Stimulated activated CD4-positive, alpha-beta T cell treated with anti-CD3 and anti-CD28 coated beads, Interleukin-2, amount 100 ng/mL, for 48 hours (primary cell): ENCODE results near the gene TEX54.
"Not testable (repeated sequence)": the region's sequence is repeated elsewhere in the genome, so short reads cannot be mapped to it uniquely, and the experiment has no call there.

ENCODE experiments used
- DNase-seq, 2 donors: peaks; one replicate each; pipeline ENCODE4 v3.0.0-alpha.2; 2020

Gene TEX54

DNA sequence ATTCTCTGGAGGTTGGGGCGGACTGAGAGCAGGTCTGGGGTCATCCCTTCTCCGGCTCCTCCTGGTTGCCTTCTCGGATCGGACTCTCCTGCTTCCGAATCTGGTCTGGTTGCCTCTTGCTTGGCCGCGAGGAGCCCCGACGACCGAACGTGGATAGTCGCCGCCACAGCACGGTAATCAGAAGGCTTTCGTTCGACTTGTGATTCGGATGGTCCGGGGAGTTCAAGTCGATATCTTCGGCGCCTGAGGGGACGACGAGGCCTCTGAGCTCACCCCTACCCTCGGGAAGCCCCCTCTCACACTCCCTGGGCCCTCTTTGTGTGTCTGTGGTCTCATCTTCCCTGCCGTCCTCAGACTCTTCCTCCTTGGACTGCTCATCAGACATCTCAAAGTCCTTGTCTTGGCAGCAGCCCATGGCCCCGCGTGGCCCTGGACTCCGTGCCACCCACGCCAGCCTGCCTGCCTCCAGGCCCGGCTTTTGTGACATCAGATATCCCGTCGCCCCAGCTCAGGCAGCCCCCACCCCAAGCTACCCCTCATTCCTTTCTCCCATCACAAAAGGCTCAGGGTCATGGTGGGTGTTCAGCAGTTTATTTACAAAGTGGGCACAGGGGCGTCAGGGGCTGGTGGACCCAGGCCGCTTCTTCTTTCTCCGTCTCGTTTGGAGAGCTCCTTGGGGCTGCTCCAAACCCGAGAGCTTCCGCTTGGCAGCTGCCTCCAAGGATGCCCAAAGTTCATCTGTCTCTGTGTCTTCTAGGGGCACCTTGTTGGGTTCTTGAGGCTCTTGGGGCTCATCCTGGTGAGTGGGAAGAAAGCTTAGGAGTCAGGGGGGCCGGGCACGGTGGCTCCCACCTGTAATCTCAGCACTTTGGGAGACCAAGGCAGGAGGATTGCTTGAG, at the start of gene TEX54:
Gene TEX54, minus strand, starts transcription at position 506 of the 899 bp plus-strand sequence.
- no peak for DNase-seq

DNA sequence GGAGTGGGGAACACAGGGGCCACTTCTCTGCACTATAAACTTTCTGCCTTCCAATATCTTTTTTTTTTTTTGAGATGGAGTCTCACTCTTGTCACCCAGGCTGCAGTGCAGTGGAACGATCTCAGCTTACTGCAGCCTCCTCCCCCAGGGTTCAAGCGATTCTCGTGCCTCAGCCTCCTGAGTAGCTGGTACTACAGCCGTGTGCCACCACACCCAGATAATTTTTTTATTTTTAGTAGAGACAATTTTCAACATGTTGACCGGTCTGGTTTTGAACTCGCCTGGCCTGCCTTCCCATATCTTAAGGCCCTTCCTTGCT, 49.7 kb upstream of the TEX54 start:
- DNase-seq: no peak

DNA sequence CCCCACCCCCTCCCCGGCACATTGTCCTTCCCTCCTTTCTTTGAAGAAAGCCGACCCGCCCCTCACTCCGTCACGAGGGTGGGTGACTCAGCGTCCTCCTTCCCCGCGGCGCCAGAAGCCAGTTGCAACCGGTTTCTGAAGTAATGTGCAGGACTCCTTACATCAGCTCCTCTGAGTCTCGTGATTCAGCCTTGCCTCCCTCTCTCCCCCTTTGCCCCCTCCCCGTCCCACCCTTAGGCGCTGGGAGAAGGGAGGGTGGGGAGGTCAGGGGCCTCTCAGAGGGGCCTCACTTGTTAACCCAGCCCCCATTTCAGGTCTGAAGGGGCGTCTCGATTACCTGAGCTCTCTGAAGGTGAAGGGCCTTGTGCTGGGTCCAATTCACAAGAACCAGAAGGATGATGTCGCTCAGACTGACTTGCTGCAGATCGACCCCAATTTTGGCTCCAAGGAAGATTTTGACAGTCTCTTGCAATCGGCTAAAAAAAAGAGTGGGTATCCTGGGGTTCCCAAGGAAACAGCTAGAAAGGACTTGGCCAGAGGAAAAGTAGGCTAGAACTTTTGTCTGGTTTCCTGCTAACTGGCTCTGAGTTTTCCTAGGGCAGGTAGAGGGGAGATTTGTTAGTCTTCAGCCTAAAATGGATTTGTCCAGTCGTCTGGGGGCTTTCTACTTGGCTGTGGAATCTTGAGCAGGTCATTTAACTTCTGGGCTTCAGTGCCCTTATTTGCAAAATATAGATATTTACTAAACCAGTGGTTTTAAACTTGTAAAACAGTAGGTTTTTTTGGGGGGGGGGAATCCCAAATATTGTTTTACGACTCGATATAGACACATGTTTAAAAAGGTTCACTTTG, 49.2 kb upstream of the TEX54 start:
- DNase-seq: peak; percentile 89 to 91

DNA sequence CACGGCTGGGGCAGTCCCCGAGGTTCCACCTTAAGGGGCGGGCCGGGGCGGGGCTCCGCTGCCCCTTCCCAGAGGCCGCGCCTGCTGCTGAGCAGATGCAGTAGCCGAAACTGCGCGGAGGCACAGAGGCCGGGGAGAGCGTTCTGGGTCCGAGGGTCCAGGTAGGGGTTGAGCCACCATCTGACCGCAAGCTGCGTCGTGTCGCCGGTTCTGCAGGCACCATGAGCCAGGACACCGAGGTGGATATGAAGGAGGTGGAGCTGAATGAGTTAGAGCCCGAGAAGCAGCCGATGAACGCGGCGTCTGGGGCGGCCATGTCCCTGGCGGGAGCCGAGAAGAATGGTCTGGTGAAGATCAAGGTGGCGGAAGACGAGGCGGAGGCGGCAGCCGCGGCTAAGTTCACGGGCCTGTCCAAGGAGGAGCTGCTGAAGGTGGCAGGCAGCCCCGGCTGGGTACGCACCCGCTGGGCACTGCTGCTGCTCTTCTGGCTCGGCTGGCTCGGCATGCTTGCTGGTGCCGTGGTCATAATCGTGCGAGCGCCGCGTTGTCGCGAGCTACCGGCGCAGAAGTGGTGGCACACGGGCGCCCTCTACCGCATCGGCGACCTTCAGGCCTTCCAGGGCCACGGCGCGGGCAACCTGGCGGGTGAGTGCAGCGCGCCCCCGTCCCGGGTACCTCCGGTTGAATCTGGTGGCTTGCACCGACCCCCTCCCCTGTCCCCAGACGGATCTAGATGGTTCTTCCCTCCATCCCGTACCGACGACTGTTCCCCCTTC, 48.4 kb upstream of the TEX54 start, which contains the start of gene SLC3A2:
Gene SLC3A2, plus strand, starts transcription at position 94 of the 776 bp plus-strand sequence. Its CDS starts 128 bp downstream, at position 222.
- DNase-seq: peak; percentile 77 to 81

DNA sequence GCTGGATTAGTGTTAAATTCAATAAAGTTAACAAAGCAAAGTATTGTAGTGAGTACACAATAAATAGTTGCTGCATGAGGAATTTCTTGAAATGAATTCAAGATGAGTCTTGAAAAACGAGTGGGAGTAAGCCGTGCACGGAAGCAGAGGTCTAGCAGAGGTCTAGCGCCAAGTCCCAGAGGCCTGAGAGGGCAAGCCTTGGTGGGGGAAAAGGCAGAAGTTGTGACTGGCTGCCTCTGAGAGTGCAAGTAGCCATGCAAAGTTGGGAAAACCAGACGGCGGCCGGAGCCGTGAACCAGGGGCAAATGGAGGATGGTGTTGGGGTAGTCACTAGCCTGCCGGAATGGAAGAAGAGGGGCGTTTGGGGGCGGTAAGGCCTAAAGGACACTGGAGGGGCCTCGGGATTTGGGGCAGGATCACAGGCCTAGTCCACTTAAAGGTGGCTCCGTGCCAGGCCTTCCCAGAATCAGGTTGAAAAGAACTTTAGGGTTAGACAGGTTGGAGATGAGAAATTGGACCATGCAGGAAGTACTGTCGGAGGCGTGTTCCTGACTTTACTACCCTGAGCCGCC, 47.7 kb upstream of the TEX54 start:
- peak; percentile 40 to 49 for DNase-seq

DNA sequence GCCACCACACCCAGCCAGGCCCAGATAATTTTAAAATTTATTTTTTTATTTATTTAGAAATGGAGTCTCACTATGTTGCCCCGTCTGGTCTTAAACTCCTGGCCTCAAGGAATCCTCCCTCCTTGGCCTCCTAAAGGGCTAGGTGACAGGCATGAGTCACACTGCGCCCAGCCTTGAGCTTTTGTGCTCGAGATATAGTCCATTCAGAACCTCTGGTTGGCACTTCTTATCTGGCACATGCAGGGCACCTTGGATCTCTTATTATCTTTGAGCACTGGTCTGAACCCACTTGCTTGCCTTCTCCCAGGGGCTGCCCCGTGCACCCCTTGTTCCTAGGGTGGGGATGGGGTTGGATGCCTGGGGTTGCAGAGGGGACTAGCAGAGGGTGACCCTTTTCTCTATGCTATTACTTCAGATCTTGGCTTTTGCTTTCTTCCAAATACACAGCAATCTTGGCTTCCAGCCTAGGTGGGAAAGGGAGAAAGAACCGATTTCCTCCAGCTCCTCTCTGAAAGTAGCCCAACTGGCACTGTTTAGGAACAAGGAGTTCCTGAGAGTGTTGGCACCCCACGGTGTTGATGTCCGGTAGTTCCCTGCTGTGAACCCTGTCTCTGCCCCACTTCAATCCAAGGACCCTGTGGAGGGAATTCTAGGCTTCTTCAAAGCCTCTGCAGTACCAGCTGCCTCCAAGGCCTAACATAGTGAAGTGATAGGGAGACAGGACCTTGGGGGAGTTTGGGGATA, 46.8 kb upstream of the TEX54 start:
- DNase-seq: no peak

DNA sequence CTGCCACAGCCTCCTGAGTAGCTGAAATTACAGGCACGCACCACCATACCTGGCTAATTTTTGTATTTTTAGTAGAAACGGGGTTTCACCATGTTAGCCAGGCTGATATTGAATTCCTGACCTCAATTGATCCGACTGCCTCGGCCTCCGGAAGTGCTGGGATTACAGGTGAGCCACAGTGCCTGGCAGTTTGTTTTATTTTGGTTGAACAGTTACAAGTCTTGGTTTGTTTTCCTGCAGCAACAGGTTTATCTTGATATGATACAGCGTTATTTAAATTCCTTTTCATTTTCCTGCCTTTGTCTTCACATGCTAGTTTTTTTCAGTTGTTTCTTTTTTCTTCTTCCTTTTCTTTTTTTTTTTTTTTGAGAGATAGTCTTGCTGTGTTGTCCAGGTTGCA, 44.1 kb upstream of the TEX54 start:
- no peak for DNase-seq

DNA sequence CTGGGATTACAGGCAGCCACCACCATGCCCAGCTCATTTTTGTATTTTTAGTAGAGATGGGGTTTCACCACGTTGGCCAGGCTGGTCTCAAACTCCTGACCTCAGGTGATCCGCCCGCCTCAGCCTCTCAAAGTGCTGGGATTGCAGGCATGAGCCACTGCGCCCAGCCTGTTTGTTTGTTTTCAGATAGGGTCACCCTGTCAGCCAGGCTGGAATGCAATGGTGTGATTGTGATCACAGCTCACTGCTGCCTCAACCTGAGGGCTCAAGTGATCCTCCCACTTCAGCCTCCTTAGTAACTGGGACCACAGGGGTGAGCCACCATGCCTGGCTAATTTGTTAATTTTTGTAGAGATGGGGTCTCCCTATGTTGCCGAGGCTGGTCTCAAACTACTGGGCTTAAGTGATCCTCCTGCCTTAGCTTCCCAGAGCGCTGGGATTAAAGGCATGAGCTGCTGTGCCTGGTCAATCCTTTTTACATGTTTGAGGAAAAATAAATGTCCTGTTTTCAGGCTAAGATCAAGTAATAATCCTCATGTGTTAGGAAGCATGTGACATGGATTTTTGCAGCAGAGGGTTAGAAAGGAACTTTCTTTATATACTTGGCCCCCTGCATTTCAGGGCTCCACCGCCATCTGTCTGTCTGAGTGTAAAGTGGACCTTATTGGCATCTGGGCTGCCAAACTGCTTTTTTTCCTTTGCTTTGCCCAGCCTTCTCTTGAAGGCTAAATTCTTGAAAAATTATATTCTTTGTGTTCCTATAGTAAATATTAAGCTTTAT, 43.2 kb upstream of the TEX54 start:
- DNase-seq: no peak

DNA sequence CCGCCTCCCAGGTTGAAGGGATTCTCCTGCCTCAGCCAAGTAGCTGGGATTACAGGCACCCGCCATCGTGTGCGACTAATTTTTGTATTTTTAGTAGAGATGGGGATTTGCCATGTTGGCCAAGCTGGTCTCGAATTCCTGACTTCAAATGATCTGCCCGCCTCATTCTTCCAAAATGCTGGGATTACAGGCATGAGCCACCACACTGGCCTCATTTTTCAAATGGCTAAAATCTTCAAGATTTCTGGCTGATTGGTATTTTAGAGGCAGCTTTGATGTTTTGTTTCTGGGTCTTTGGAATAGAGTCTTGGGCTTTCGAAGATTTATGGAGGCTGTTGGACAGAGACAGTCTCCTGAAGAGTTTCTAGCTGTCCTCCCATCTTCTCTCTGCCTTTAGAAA, 42.2 kb upstream of the TEX54 start:
- no peak for DNase-seq

DNA sequence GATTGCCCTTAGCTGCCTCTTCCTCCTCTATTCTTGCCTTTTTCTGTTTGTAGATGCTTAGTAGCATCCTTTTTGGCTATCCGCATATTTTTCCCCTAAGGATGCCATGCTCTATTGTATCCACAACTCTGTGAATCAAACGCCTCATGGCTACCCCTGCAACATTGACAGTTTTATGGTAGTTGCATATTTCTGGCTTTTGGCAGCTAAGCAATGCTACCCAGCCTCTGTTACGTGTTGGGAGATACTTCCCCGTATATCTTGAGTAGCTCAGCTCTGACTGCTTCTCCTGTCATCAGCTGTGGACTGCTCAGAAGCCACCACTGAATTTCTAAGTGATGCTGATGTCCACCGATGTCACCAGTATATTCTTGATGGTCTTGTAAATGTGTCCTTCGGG, 33.0 kb upstream of the TEX54 start:
- no peak for DNase-seq

DNA sequence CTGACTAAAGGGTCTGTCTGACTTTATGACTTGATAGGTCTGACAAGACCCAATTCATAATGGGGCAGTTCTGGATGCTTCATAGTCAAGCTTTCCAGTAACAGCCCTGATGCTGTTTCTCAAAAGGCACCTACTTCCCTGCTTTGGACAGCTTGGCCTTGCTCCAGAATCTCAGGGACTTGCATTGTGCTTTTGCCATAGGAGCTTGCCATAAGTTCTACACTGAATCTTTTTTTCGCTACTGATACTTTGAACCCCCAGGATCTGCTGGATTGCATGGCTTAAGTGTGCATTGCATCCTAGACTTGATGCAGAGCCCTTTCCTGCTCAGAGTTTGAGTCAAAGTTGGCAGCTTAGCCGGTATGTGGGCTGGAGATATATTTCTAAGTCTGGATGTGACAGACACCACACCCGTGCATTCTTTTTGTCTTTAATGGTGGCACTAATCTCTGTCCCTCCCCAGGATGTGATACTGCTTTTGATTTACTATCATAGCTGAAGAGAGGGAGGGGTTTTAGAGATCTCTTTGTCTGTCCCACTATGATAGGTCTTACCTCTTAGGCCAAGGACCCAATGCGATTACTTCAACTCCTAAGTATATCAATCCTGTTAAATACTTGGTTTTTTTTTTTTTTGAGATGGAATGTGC, 31.2 kb upstream of the TEX54 start:
- no peak for DNase-seq

DNA sequence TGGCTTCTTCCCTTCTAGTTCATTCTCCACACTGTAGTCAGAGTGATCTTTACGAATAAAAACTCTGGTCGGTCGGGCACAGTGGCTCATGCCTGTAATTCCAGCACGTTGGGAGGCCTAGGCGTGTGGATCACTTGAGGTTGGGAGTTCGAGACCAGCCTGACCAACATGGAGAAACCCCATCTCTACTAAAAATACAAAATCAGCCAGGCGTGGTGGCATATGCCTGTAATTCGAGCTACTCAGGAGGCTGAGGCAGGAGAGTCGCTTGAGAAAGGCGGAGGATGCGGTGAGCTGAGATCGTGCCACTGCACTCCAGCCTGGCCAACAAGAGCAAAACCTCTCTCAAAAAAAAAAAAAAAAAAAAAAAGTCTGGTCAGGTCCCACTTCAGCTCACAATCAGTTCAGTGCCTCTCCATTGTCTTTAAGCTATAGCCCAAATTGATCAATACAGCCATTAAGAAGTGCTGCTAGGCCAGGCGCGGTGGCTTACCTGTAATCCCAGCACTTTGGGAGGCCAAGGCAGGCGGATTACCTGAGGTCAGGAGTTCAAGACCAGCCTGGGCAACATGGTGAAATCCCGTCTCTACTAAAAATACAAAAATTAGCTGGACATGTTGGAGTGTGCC, 29.0 kb upstream of the TEX54 start:
- not testable (repeated sequence) for DNase-seq

DNA sequence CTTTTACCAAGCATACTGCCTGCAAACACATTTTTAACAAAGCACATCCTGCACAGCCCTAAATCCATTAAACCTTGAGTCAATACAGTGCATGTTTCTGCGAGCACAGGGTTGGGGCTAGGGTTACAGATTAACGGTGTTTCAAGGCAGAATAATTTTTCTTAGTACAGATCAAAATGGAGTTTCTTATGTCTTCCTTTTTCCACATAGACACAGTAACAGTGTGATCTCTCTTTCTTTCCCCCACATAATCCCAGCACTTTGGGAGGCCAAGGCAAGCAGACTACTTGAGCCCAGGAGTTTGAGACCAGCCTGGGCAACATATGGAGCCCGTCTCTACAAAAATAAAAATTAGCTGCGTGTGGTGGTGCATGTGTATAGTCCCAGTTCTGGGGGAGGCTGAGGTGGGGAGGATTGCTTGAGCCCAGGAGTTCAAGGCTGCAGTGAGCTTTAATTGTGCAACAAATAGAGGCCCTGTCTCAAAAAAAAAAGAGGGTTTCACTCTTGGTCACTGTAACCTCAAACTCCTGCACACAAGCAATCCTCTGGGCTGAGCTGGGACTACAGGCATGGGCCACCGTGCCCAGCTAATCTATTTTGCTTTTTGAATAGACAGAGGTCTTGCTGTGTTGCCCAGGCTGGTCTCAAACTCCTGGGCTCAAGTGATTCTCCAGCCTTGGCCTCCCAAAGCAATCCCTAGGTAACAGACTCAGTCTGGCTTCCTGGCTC, 28.4 kb upstream of the TEX54 start:
- no peak for DNase-seq

DNA sequence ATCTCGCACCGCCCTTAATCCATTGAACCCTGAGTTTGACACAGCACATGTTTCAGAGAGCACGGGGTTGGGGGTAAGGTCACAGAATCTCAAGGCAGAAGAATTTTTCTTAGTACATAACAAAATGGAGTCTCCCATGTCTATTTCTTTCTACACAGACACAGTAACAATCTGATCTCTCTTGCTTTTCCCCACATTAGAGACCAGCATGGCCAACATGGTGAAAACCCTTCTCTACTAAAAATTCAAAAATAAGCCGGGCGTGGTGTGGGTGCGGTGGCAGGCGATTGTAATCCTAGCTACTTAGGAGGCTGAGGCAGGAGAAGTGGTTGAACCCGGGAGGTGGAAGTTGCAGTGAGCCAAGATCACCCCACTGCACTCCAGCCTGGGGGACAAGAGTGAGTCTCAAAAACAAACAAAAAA, 26.7 kb upstream of the TEX54 start:
- DNase-seq: not testable (repeated sequence)

DNA sequence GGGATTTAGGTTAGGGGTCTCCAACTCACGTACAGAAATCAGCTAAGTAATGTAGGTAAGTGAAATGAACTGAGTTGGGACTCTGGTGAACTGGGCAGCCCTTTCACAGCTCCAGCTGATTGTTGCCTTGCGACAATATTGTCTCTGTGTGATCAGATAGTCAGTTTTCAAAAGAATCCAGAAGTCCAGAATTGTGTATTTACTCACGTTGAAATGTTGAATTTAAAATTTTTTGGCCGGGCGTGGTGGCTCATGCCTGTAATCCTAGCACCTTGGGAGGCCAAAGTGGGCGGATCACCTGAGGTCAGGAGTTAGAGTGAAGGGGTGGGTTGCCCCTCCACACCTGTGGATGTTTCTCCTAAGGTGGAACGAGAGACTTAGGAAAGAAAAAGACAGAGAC, 25.6 kb upstream of the TEX54 start:
- DNase-seq: no peak

DNA sequence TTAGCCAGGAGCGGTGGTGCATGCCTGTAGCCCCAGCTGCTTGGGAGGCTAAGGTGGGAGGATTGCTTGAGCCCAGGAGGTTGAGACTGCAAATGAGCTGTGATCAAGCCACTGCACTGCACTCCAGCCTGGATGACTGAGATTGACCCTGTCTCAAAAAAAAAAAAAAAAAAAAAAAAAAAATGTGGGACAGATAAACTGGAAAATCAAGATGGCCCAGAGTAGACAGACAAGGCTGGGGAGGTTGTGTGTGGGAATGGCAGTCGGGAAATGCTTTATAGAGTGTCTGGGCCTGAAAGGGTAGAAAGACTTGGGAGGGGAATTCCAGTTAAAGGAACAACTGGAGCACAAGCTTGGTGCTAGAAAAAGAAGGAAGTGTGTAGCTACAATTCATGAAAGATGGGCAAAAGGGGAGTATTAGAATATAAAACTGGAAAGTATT, 24.9 kb upstream of the TEX54 start:
- no peak for DNase-seq

DNA sequence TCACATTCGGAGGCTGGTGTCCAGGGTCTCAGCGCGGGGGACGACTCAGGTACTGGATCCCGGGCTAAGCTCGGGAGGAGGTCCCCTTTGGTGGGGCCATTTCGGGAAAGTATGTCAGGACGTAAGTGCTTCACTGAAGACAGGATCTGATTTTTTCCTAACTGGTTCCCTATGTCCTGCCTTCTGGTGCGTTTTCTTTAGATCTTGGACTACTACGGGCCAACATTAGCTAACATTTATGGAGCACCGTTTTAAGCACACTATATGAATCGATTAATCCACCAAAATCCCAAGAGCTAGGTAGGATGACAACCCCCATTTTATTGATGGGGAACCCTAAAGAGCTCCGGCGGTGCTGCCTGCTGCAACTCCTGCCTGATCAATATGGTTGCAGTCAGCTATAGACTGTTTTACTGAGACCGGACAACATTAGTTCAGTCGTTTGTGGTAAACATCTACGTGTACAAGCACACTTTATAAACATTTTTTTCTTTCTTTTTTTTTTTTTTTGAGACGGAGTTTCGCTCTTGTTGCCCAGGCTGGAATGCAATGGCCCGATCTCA, 23.8 kb upstream of the TEX54 start:
- no peak for DNase-seq

DNA sequence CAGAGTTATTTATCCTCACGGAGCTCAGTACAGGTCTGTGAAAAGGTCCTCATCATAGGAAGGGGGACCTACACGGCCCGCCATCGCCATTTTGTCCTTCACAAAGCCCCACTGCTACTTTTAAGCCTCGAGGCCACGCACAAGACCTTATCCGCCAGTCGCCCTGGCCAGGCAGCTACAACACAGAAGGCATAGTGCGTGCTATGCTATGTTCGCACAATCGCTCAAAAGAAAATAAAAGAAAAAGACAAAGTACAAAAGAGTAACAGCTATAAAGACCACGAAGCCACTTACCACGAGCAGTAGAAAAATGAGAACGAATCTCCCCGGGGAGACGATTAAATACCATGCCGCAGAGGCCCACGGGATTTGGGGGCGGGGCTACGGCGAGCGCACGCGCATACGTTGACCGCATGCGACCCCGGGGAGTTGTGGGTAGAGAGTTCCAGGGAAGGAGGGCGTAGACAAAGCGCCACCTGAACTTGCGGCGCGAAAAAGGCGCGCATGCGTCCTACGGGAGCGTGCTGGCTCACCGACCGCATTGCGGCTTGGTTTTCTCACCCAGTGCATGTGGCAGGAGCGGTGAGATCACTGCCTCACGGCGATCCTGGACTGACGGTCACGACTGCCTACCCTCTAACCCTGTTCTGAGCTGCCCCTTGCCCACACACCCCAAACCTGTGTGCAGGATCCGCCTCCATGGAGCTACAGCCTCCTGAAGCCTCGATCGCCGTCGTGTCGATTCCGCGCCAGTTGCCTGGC, 23.1 kb upstream of the TEX54 start:
- DNase-seq: peak; percentile 97 to 99
